ENCODE measurements around the gene RC3H1.

GRCh38 chr1:174028495-174028894, 6.3 kb upstream of the RC3H1 start:
- TF ChIP-seq, protein P1, sequence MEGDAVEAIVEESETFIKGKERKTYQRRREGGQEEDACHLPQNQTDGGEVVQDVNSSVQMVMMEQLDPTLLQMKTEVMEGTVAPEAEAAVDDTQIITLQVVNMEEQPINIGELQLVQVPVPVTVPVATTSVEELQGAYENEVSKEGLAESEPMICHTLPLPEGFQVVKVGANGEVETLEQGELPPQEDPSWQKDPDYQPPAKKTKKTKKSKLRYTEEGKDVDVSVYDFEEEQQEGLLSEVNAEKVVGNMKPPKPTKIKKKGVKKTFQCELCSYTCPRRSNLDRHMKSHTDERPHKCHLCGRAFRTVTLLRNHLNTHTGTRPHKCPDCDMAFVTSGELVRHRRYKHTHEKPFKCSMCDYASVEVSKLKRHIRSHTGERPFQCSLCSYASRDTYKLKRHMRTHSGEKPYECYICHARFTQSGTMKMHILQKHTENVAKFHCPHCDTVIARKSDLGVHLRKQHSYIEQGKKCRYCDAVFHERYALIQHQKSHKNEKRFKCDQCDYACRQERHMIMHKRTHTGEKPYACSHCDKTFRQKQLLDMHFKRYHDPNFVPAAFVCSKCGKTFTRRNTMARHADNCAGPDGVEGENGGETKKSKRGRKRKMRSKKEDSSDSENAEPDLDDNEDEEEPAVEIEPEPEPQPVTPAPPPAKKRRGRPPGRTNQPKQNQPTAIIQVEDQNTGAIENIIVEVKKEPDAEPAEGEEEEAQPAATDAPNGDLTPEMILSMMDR (IDR thresholded peaks at IDR 0.05) = no peak
- TF ChIP-seq POLR2A (IDR thresholded peaks at IDR 0.05) = no peak

All from testis (tissue), 2 donors.